Panc1 (cell line): ENCODE results near the gene KCNQ2. TPM values are rescaled to one million over a fixed set of nuclear protein-coding genes. Genes with fewer than 3 reads are reported as not detected.
A peak's percentile ranks its signal among the peaks of the same experiment; 100 is the strongest.

ENCODE experiments used
- ATAC-seq: fragments of 200-7000 bp; cut with Tn5 transposase; 2 replicates; pipeline ENCODE4 v1.9.1; 2020; ENCODE audit warnings: mild to moderate bottlenecking, moderate library complexity
- Bru-seq: library from RNA; stranded (reverse); fragments of 400-500 nt; gene quantifications from one replicate; lab custom pipeline; 2021; lab: Mats Ljungman, UMichigan
- BruChase-seq, 2 experiments: library from RNA; stranded (reverse); fragments of 400-500 nt; gene quantifications; one replicate each; lab custom pipeline; 2021; lab: Mats Ljungman, UMichigan
- BruUV-seq: library from RNA; stranded (reverse); fragments of 400-500 nt; replicated peaks from 2 replicates; lab custom pipeline; 2021; lab: Mats Ljungman, UMichigan
- CTCF ChIA-PET: fragments of 300-600 bp; sonication (Branson Sonifier 250); formaldehyde crosslinking; loops from one replicate; lab custom pipeline; 2022; ENCODE audit warnings: antibody characterized with exemption; lab: Charles Lee
- POLR2A ChIA-PET: fragments of 300-600 bp; sonication (Branson Sonifier 250); formaldehyde crosslinking; loops from one replicate; lab custom pipeline; 2022; ENCODE audit warnings: antibody characterized with exemption; lab: Charles Lee
- DNase-seq: peaks from one replicate; pipeline ENCODE4 v3.0.0-alpha.2; 2010; ENCODE audit warnings: low read depth, low spot score
- H3K27ac ChIP-seq: 2 replicates; pipeline ENCODE4 v1.5.1; 2011; ENCODE audit warnings: mild to moderate bottlenecking, low read length, inconsistent platforms
- H3K27me3 ChIP-seq: fragments of 200-500 bp; sonication (Bioruptor generic); 2 replicates; pipeline ENCODE4 v1.6.0; 2014; ENCODE audit warnings: low read length, inconsistent platforms; ENCODE audit not compliant: control insufficient read depth, insufficient read depth
- H3K36me3 ChIP-seq: fragments of 200-500 bp; sonication (Bioruptor generic); 2 replicates; pipeline ENCODE4 v1.5.1; 2014; ENCODE audit warnings: inconsistent platforms, mild to moderate bottlenecking, low read length, moderate library complexity; ENCODE audit not compliant: control insufficient read depth, insufficient read depth
- H3K4me1 ChIP-seq: 2 replicates; pipeline ENCODE4 v1.5.1; 2011; ENCODE audit warnings: inconsistent platforms, mild to moderate bottlenecking, low read length, moderate library complexity; ENCODE audit not compliant: control insufficient read depth, insufficient read depth
- H3K4me3 ChIP-seq, 2 experiments: 2 replicates each; pipeline ENCODE4 v1.5.1; 2011 to 2012; ENCODE audit warnings: low read depth in 2 of 2, low read length in 2 of 2, mild to moderate bottlenecking in 2 of 2, inconsistent platforms in 1 of 2, moderate library complexity in 1 of 2
- H3K9me3 ChIP-seq: fragments of 200-500 bp; sonication (Bioruptor generic); 2 replicates; pipeline ENCODE4 v1.5.1; 2014; ENCODE audit warnings: low read depth, mild to moderate bottlenecking, inconsistent platforms, low read length, moderate library complexity; ENCODE audit not compliant: control insufficient read depth, insufficient read depth
- POLR2AphosphoS5 ChIP-seq: IDR thresholded peaks from 2 replicates; pipeline ENCODE4 v1.6.1; 2012; ENCODE audit warnings: mild to moderate bottlenecking, low read depth, low read length, moderate library complexity
- SIN3A ChIP-seq: IDR thresholded peaks from 2 replicates; pipeline ENCODE4 v1.6.1; 2012; ENCODE audit warnings: low read depth, mild to moderate bottlenecking, low read length, moderate library complexity, borderline replicate concordance; ENCODE audit not compliant: insufficient read depth
- TCF7L2 ChIP-seq: IDR thresholded peaks from 2 replicates; pipeline ENCODE4 v1.6.1; 2011; ENCODE audit warnings: mild to moderate bottlenecking, low read depth, low read length, inconsistent platforms
- in situ Hi-C: cut with HindIII; loops from 2 replicates; pipeline ENCODE4 v1.10.0; 2016; ENCODE audit warnings: low sequenced_read_pairs, low pct_unique_long_range_greater_than_20kb
- intact Hi-C: fragments of 100-400 bp; cut with micrococcal nuclease; formaldehyde crosslinking; loops from one replicate; pipeline ENCODE4 v1.10.0; 2022; ENCODE audit not compliant: unreplicated experiment
- long read RNA-seq: library from polyadenylated mRNA; unstranded; transcript quantifications from one replicate; pipeline ENCODE4 v2.0.0, GENCODE V29; 2021; ENCODE audit not compliant: unreplicated experiment
- polyA plus RNA-seq: library from polyadenylated mRNA; unstranded; fragments of >200 nt; gene quantifications from one replicate; pipeline ENCODE4 v1.2.1, GENCODE V29; 2012; ENCODE audit warnings: missing spikeins; ENCODE audit not compliant: insufficient read length
- total RNA-seq: library from RNA; stranded (reverse); gene quantifications from one replicate; pipeline ENCODE4 v1.2.1, GENCODE V29; 2021; ENCODE audit not compliant: unreplicated experiment
- TF ChIP-seq, protein P1 (sequence below): fragments of 450-650 bp; IDR thresholded peaks from 2 replicates; pipeline ENCODE4 v1.5.1; 2017; ENCODE audit warnings: mild to moderate bottlenecking
- TF ChIP-seq, protein P2 (sequence below), 2 experiments: IDR thresholded peaks; 2 replicates each; pipeline ENCODE4 v1.6.1; 2011 to 2012; ENCODE audit warnings: low read depth in 2 of 2, control low read depth in 1 of 2, low read length in 1 of 2, mild to moderate bottlenecking in 1 of 2, moderate library complexity in 1 of 2; ENCODE audit not compliant: insufficient read depth in 1 of 2

The KCNQ2 gene
- total RNA-seq, result 19.4 TPM
- polyA plus RNA-seq, result 37.9 TPM
- Bru-seq, nascent RNA, result percentile 32 among the genes with signal in this experiment
- percentile 43 among the genes with signal in this experiment for BruChase-seq, experiment 1, labeled RNA remaining after a 2-hour chase
- BruChase-seq, experiment 2, labeled RNA remaining after a 6-hour chase, result percentile 41 among the genes with signal in this experiment
- long read RNA-seq, transcript KCNQ2-201 (8 exons, 1,426 nt), result major isoform, 34 of 47 reads
- long read RNA-seq, partial matches to known transcripts, result 6 of 47 reads
- long read RNA-seq, other reads (novel, unspliced or antisense), result 7 of 47 reads

DNA sequence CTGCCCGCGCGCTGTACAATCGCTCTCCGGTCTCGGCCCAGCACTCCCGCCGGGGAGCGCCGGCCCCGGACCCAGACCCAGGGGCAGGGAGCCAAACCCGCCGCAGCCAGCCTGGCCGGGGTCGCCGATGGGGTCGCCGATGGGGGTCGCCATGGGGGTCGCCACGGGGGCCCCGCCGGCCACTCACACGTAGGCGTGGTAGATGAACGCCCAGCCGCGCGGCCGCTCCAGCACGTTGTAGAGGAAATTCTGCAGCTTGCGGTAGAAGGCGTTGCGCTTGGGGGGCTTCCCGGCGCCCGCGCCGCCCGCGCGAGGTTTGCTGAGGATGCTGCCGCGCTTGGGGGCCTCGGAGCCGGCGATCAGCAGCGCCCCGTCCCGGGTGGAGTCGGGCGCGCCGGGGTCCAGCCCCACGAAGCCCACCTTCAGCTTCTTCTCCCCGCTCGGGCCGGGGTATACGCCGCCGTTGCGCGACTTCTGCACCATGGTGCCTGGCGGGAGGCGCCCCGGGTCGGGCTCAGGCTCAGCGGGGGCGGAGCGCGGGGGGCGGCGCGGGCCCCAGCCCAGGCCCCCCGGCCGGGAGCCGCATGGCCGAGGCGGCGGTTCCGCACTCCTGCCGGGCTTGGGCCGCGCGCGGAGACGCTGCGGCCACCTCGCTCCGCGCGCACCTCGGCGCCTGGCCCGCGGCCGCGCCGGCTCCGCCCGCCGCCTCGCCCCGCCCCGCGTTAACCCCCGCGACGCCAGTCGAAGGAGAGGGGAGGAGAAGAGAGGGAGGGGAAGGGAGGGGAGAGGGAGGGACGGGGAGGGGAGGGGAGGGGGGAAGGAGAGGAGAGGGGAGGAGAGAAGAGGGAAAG, at the start of gene KCNQ2:
Gene KCNQ2 (minus strand): TSS at position 675 of the 851 bp plus-strand sequence. CDS start 192 bp downstream, at position 483.
- H3K4me1 ChIP-seq, result peaks cover 13% of the 10 kb centered on the region
- ChIA-PET CTCF (no interaction called here), POLR2A (no interaction called here)
- peak within 1 kb of the TSS; percentile 47 to 48 for H3K4me3 ChIP-seq
- TF ChIP-seq, protein P1, sequence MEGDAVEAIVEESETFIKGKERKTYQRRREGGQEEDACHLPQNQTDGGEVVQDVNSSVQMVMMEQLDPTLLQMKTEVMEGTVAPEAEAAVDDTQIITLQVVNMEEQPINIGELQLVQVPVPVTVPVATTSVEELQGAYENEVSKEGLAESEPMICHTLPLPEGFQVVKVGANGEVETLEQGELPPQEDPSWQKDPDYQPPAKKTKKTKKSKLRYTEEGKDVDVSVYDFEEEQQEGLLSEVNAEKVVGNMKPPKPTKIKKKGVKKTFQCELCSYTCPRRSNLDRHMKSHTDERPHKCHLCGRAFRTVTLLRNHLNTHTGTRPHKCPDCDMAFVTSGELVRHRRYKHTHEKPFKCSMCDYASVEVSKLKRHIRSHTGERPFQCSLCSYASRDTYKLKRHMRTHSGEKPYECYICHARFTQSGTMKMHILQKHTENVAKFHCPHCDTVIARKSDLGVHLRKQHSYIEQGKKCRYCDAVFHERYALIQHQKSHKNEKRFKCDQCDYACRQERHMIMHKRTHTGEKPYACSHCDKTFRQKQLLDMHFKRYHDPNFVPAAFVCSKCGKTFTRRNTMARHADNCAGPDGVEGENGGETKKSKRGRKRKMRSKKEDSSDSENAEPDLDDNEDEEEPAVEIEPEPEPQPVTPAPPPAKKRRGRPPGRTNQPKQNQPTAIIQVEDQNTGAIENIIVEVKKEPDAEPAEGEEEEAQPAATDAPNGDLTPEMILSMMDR, result no peak
- TF ChIP-seq SIN3A, result no peak
- TF ChIP-seq, protein P2, sequence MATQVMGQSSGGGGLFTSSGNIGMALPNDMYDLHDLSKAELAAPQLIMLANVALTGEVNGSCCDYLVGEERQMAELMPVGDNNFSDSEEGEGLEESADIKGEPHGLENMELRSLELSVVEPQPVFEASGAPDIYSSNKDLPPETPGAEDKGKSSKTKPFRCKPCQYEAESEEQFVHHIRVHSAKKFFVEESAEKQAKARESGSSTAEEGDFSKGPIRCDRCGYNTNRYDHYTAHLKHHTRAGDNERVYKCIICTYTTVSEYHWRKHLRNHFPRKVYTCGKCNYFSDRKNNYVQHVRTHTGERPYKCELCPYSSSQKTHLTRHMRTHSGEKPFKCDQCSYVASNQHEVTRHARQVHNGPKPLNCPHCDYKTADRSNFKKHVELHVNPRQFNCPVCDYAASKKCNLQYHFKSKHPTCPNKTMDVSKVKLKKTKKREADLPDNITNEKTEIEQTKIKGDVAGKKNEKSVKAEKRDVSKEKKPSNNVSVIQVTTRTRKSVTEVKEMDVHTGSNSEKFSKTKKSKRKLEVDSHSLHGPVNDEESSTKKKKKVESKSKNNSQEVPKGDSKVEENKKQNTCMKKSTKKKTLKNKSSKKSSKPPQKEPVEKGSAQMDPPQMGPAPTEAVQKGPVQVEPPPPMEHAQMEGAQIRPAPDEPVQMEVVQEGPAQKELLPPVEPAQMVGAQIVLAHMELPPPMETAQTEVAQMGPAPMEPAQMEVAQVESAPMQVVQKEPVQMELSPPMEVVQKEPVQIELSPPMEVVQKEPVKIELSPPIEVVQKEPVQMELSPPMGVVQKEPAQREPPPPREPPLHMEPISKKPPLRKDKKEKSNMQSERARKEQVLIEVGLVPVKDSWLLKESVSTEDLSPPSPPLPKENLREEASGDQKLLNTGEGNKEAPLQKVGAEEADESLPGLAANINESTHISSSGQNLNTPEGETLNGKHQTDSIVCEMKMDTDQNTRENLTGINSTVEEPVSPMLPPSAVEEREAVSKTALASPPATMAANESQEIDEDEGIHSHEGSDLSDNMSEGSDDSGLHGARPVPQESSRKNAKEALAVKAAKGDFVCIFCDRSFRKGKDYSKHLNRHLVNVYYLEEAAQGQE (IDR thresholded peaks at IDR 0.05; ENCODE audit: insufficient read depth in 1 of 2, low read depth in 2 of 2, low read length in 1 of 2), result no peak
- no peak for TF ChIP-seq TCF7L2
- TF ChIP-seq POLR2AphosphoS5, result no peak
- BruUV-seq, result no TSS peak
- H3K9me3 ChIP-seq, result no peaks in the 10 kb centered on the region
- ATAC-seq (peak; percentile 68), DNase-seq (no peak)
- H3K27ac ChIP-seq, result 0 out of 2 replicates have a peak within 1 kb of the TSS, but pooled peaks have one; percentile 23
- no peaks in the 10 kb centered on the region; the same call in 1 of the 2 replicates for H3K36me3 ChIP-seq
- H3K27me3 ChIP-seq, result no peaks in the 10 kb centered on the region
- intact Hi-C loops, result no loop called here
- in situ Hi-C loops, result no loop called here

DNA sequence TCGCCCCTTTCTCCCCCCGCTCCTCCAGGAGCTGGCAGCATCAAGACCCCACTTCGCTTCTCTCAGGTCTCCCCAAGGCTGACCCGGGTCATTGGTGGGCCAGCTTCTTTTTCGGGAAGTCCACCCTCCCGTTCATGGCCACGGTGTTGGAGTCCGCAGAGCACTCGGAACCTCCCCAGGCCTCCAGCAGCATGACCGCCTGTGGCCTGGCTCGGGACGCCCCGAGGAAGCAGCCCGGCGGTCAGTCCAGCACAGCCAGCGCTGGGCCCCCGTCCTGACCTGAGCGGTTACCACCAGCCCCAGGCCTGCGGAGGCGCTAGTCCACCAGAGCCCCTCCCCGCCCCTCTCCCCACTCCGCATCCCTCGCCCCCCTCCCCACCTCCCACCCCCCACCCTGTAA, 49.1 kb upstream of the KCNQ2 start:
- in situ Hi-C loops, result no loop called here
- CTCF ChIA-PET, result interaction anchor here (0.6 to 1.5 kb wide), 3 partner anchors 16 to 86 kb away, joined by 7 to 10 read pairs (median 9); partner anchors contain the start of gene PTK6
- Histone ChIP-seq H3K9me3 (no peaks in the 10 kb centered on the region), H3K27me3 (no peaks in the 10 kb centered on the region), H3K27ac (peak overlapping the region; percentile 77), H3K36me3 (peaks cover 4% of the 10 kb centered on the region; the same call in 1 of the 2 replicates), H3K4me1 (peaks cover 7% of the 10 kb centered on the region), H3K4me3 (peak overlapping the region; percentile 79 to 80)
- intact Hi-C loops, result no loop called here
- BruUV-seq, result no TSS peak
- DNase-seq (no peak), ATAC-seq (no peak)
- TF ChIP-seq SIN3A, result no peak
- no peak for TF ChIP-seq TCF7L2
- TF ChIP-seq, protein P1, result no peak
- TF ChIP-seq POLR2AphosphoS5, result no peak
- POLR2A ChIA-PET, result interaction anchor here (0.6 to 1.9 kb wide), 3 partner anchors 10 to 33 kb away, joined by 3 to 5 read pairs (median 4); partner anchors contain the start of gene PTK6
